Vagina (tissue), 2 donors: ENCODE data around the gene BMF. TPM values are rescaled to one million over a fixed set of nuclear protein-coding genes. Genes with fewer than 3 reads are reported as not detected.
A peak's percentile ranks its signal among the peaks of the same experiment; 100 is the strongest.

Source experiments
- DNase-seq, 2 donors: peaks; one replicate each; pipeline ENCODE4 v3.0.0-alpha.2; 2017; ENCODE audit errors: extremely low spot score in 2 of 2
- H3K27ac ChIP-seq: fragments of 200-600 bp; sonication (generic); one replicate; pipeline ENCODE4 v1.5.1; 2019
- H3K27me3 ChIP-seq: fragments of 200-600 bp; sonication (generic); one replicate; pipeline ENCODE4 v1.5.1; 2019
- H3K36me3 ChIP-seq, 2 donors: fragments of 200-600 bp; sonication (generic); one replicate each; pipeline ENCODE4 v1.5.1; 2017 to 2019
- H3K4me1 ChIP-seq: fragments of 200-600 bp; sonication (generic); one replicate; pipeline ENCODE4 v1.5.1; 2019
- H3K4me3 ChIP-seq, 2 donors: fragments of 200-600 bp; sonication (generic); 1 replicate in 1 of 2; 2 replicates in 1 of 2; pipeline ENCODE4 v1.5.1; 2016 to 2019
- H3K9me3 ChIP-seq: fragments of 200-600 bp; sonication (generic); one replicate; pipeline ENCODE4 v1.5.1; 2019
- POLR2A ChIP-seq, 2 donors: fragments of 450-650 bp; IDR thresholded peaks; one replicate each; pipeline ENCODE4 v1.6.1; 2017; ENCODE audit warnings: antibody characterized with exemption in 2 of 2, mild to moderate bottlenecking in 2 of 2, moderate library complexity in 2 of 2
- POLR2AphosphoS5 ChIP-seq, 2 donors: sonication (generic); formaldehyde crosslinking; IDR thresholded peaks; one replicate each; pipeline ENCODE4 v1.9.0; 2017; ENCODE audit warnings: antibody characterized with exemption in 2 of 2, mild to moderate bottlenecking in 2 of 2, low read depth in 1 of 2; ENCODE audit not compliant: insufficient read depth in 1 of 2
- intact Hi-C: fragments of 100-400 bp; cut with DNase I; formaldehyde crosslinking; loops from one replicate; pipeline ENCODE4 v1.15.1; 2023
- total RNA-seq: library from RNA; depleted of rRNA; stranded (reverse); fragments of >200 nt; gene quantifications from one replicate; pipeline ENCODE4 v1.2.3, GENCODE V29; 2016
- TF ChIP-seq, protein P1 (sequence below), 3 experiments: fragments of 450-650 bp in 2 of 3; fragments of 200-600 bp in 1 of 3; sonication (generic) in 1 of 3; IDR thresholded peaks; one replicate each; pipeline ENCODE4 v1.5.1; 2017 to 2019; ENCODE audit warnings: antibody characterized with exemption in 3 of 3, mild to moderate bottlenecking in 2 of 3, moderate library complexity in 2 of 3

The BMF gene
- total RNA-seq, 1 donor from 2014 or later: 2.9 TPM

DNA sequence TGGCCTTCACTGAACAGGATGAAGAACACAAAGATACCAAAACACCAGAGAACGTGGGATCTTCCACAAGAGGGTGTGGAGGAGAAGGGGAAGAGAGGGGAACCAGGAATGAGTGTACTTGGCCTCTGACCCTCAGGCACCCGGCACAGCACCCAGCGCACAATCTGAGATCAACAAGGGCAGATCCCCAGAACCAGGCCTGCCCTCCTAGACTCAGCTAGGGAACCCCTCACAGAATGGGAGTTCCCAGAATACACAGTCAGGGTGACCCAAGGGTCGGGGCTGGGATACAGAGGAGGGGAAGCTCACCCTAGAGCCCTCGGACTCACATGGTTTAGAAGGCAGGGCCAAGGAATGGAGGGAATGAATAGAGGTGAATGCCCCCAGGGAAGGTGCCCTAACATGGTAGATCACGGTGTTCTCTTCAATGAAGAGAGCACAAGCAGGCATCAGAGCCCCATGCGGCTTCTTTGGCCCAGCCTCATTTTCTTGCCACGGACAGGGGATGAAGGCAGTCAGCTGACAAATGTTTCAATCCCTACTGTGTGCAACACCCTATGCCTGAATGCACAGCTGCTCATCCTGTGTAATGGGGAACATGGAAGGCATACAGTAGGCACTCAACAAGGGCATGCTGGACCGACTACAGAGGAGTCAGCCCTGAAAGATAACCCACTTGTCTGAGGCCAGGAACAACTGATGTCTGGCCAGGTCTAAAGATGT, 13.1 kb downstream of the BMF start:
- H3K9me3 ChIP-seq: no peaks in the 10 kb centered on the region
- H3K4me1 ChIP-seq: peaks cover 100% of the 10 kb centered on the region
- no peaks in the 10 kb centered on the region for H3K27me3 ChIP-seq
- H3K36me3 ChIP-seq: peaks cover 0 to 5% of the 10 kb centered on the region in 2 donors
- no peak for DNase-seq
- intact Hi-C loops: loop anchor here (5.0 kb wide), 1 partner anchor 48 kb away; no protein-coding TSS in a partner anchor
- TF ChIP-seq POLR2A (IDR thresholded peaks at IDR 0.05) (no peak), POLR2AphosphoS5 (IDR thresholded peaks at IDR 0.05; ENCODE audit: insufficient read depth in 1 of 2, low read depth in 1 of 2) (no peak)
- TF ChIP-seq, protein P1, sequence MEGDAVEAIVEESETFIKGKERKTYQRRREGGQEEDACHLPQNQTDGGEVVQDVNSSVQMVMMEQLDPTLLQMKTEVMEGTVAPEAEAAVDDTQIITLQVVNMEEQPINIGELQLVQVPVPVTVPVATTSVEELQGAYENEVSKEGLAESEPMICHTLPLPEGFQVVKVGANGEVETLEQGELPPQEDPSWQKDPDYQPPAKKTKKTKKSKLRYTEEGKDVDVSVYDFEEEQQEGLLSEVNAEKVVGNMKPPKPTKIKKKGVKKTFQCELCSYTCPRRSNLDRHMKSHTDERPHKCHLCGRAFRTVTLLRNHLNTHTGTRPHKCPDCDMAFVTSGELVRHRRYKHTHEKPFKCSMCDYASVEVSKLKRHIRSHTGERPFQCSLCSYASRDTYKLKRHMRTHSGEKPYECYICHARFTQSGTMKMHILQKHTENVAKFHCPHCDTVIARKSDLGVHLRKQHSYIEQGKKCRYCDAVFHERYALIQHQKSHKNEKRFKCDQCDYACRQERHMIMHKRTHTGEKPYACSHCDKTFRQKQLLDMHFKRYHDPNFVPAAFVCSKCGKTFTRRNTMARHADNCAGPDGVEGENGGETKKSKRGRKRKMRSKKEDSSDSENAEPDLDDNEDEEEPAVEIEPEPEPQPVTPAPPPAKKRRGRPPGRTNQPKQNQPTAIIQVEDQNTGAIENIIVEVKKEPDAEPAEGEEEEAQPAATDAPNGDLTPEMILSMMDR (IDR thresholded peaks at IDR 0.05): no peak
- H3K27ac ChIP-seq: peak overlapping the region; percentile 96
- H3K4me3 ChIP-seq: no peak overlapping the region

DNA sequence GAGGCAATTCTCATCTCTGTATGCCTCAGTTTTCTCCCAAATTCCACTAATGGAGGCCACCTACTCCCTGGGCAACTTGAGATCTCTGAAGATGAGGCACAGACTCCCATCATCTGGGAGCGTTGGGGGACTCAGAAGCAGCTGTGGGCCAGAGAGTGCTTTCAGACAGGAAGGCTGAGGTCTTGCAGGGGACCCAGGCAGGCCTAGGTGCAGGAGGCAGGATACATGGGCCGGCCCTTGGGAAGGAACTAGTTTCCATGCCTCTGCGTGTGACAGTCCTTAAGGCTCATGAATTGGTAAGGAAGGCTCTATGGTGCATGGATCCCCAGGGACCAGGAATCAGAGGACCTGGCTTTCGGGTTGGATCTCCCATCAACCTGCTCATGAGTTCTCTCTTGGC, 14.5 kb downstream of the BMF start:
- TF ChIP-seq, protein P1 (IDR thresholded peaks at IDR 0.05): no peak
- no peak for TF ChIP-seq POLR2AphosphoS5 (IDR thresholded peaks at IDR 0.05; ENCODE audit: insufficient read depth in 1 of 2, low read depth in 1 of 2)
- TF ChIP-seq POLR2A (IDR thresholded peaks at IDR 0.05): no peak
- Histone ChIP-seq H3K36me3 (peaks cover 0 to 10% of the 10 kb centered on the region in 2 donors), H3K27me3 (no peaks in the 10 kb centered on the region), H3K4me1 (peaks cover 100% of the 10 kb centered on the region), H3K9me3 (no peaks in the 10 kb centered on the region), H3K4me3 (no peak overlapping the region), H3K27ac (peak overlapping the region; percentile 96)
- no peak for DNase-seq
- intact Hi-C loops: no loop called here

DNA sequence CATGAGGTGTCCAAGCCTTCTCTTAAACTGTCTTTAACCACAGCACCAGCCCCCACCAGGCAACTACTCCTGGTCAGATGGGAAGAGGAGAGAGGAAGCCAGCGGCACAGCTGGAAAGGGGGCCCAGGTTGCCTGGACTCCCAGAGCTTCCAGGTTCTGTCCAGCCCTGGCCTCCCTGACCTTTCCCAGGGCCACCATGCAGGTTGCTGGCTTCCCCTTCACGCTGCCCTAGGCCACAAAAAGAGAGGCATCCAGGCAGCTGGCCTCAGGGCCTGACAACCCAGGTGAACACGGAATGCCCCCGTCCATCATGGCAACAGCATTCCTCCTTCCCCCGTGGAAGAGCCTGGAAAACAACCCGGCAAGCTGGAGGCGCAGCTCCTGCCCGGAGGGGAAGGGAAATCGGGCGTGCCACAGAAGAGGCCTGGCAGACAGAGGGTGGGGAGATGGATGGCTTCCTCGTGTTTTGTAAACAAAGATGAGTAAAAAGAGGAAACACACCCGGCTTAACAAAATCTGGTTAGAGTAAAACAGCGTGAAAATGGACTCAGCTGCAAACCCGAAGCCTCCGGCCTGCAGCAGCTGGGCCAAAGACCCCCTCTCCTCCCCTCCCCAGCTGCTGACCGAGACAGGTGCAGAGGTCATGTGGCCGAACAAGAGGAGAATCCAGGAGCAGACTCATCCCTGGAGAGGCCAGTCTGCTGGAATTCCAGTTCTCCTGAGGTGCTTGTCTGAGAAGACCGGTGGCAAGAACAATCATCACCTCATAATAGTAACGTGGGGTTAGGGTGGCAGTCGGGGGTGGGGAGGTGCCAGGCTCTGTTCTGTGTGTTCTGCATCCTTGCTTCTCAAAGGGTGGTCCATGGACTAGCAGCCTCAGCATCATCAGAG, 15.5 kb downstream of the BMF start:
- Histone ChIP-seq H3K36me3 (peaks cover 0 to 10% of the 10 kb centered on the region in 2 donors), H3K27ac (peak overlapping the region; percentile 96), H3K4me3 (peak overlapping the region; percentile 8 to 13), H3K9me3 (no peaks in the 10 kb centered on the region), H3K27me3 (no peaks in the 10 kb centered on the region), H3K4me1 (peaks cover 100% of the 10 kb centered on the region)
- TF ChIP-seq, protein P1 (IDR thresholded peaks at IDR 0.05): no peak
- TF ChIP-seq POLR2AphosphoS5 (IDR thresholded peaks at IDR 0.05; ENCODE audit: insufficient read depth in 1 of 2, low read depth in 1 of 2): peak in 1 of 2 donors; percentile 47
- intact Hi-C loops: no loop called here
- no peak for DNase-seq

DNA sequence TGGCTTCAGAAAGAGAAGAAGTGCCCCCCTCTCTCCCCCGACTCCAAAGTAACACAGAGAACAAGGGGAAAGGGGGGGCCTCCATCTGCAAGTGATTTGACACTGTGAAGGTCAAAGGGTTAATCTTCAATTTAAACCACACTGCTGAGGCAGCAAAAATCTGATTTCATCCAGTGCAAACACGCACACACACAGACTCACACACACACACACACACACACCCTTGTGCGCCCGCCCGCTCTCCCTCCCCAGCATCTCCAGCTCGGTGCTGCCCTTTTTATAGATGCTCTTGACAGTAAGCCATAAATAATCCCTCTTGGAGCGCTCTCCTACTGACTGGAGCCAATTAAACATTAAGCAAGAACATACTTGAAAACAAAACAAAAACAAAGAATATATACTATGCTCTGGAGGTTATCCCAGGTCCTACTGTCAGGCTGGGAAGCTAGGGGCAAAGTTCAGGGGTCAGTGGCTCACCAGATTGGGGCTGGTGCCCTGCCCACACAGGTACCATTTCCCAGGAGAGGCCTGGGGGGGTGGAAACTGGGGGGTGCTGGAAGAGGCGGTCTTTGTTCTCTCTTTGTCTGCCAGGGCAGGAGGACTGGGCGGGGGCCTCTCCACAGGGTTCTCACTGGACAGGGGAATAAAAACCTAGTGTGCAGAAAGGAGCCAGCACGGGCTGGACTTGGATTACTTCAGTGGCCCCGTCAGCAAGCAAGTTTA, 16.3 kb downstream of the BMF start:
- TF ChIP-seq POLR2A (IDR thresholded peaks at IDR 0.05): no peak
- peak in 1 of 2 donors; percentile 68 for TF ChIP-seq POLR2AphosphoS5 (IDR thresholded peaks at IDR 0.05; ENCODE audit: insufficient read depth in 1 of 2, low read depth in 1 of 2)
- TF ChIP-seq, protein P1 (IDR thresholded peaks at IDR 0.05): no peak
- Histone ChIP-seq H3K9me3 (no peaks in the 10 kb centered on the region), H3K27me3 (no peaks in the 10 kb centered on the region), H3K36me3 (peaks cover 0 to 10% of the 10 kb centered on the region in 2 donors), H3K4me3 (peak overlapping the region in 1 of 2 donors; percentile 8), H3K4me1 (peaks cover 100% of the 10 kb centered on the region), H3K27ac (peak overlapping the region; percentile 96)
- DNase-seq: peak in 1 of 2 donors; percentile 96
- intact Hi-C loops: no loop called here
